ENCODE results near the gene HM13. TPM values are rescaled to one million over a fixed set of nuclear protein-coding genes. Genes with fewer than 3 reads are reported as not detected.
"Not testable (repeated sequence)": the region's sequence is repeated elsewhere in the genome, so short reads cannot be mapped to it uniquely, and the experiment has no call there.

Gene HM13
- total RNA-seq, 1 donor from 2014 or later: 53.3 TPM

DNA sequence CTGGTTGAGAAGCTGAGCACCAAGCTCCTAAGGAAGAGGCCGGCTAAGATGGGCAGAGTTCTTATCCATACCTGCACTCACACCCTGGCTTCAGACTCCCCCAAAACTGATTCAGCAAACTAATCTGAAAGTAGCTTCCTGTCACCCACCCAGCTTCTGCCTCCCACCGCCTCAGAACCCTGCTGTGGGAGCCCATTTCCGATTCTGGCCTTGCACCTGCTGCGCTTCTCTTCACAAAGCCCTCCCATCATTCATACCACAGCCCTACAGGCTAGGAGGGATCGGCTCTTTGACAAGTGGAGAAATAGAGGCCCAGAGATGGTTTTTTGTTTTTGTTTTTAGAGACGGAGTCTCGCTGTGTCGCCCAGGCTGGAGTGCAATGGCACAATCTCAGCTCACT, 28.7 kb downstream of the HM13 start:
- DNase-seq (ENCODE audit: low read depth, low spot score): no peak

DNA sequence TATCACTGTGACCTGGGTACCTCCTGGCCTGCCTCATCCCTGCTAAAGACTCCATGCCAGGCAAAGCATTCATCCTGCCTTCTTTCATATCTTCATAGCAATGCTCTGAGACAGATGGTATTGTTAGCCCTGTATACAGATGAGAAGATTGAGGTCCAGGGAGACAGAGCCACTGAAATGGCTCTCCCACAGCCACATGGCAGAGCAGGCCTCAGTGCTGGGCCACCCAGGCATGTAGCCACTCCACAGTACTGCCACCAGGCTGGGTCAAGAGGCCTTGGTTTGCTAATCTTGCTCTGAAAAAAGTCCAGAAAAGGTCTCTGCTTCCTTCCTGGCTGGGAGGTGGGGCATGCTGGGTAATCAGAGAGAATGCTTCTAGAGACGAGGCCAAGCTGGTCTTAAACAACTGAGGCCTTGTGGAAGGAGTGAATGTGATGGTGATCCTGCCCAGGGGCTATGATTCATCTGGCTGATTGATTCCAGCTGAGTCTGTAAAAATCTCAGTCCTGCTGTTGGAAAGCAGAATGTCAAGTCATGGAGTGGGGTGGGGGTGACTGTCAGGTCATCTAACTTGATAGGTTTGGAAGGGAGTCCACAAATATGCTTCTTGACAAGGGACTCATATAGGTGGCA, 29.8 kb downstream of the HM13 start:
- no peak for DNase-seq (ENCODE audit: low read depth, low spot score)

DNA sequence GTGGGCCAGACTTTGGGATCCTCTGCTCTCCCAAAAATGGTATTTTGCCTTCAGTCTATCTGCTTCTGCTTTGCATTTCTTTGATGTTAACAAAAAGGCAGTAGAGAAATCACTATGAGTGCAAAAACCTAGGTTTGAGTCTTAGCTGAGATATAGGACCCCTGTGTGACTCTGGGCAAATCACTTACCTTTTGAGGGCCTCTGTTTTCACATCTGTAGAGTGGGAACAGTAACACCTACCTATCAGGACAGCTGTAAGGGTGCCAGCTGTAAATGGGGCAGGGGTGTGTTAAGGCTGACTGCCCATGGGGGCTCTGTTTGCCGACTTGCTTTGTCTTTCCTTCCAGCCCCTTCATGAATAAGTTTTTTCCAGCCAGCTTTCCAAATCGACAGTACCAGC, 30.4 kb downstream of the HM13 start:
- DNase-seq (ENCODE audit: low read depth, low spot score): no peak

DNA sequence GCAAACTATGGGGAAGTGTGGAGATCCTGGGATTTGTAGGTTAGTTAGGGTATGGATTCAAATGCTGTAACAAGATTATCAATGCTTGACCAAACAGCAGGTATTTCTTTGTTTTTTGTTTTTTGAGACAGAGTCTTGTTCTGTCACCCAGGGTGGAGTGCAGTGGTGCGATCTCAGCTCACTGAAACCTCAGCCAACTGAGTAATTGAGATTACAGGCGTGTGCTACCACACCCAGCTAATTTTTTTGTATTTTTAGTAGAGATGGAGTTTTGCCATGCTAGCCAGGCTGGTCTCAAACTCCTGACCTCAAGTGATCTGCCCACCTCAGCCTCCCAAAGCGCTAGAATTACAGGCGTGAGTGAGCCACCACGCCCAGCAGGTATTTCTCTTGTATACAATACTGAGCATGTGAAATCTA, 31.4 kb downstream of the HM13 start:
- not testable (repeated sequence) for DNase-seq (ENCODE audit: low read depth, low spot score)

DNA sequence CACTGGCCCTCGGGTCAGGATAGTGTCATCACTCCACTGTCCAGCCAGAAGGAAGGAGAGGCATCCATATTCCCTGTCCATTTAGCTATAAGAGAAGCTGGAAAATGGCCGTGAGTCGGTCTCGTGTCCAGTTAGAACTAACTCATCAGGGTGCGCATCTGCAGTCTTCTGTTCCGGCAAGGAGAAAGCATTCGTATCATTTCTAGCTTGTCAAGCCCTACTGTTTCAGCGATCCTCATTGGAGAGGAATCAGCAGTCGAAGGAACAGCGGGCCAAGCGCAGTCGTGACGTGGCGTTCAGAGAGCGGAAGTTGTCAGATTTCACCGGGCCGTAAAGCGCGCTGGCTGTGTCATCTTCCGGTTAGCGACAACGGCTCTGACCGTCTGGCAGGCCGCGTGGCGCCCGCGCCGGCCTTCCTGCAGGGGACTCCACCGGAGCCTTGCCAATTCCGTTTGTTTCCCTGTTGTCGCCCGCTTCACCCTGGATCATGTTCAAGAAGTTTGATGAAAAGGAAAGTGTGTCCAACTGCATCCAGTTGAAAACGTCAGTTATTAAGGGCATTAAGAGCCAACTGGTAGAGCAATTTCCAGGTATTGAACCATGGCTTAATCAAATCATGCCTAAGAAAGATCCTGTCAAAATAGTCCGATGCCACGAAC, 32.9 kb downstream of the HM13 start:
- peak; percentile 77 for DNase-seq (ENCODE audit: low read depth, low spot score)

DNA sequence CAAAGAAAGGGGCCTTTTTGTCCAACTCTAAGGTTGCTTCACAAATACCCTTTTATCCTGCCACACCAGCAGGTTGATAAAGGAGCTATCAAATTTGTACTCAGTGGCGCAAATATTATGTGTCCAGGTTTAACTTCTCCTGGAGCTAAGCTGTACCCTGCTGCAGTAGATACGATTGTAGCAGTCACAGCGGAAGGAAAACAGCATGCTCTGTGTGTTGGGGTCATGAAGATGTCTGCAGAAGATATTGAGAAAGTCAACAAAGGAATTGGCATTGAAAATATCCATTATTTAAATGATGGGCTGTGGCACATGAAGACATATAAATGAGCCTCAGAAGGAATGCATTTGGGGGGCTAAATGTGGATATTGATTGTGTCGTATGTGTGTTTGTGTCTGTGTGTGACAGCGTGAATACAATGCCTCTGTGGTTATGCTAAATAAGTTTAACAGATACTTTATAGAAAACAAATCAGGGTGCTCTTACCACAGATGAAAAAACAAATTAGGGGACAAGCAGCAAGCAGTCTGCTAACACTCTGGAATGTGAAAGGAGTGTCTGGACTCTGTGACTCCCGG, 33.6 kb downstream of the HM13 start:
- no peak for DNase-seq (ENCODE audit: low read depth, low spot score)

DNA sequence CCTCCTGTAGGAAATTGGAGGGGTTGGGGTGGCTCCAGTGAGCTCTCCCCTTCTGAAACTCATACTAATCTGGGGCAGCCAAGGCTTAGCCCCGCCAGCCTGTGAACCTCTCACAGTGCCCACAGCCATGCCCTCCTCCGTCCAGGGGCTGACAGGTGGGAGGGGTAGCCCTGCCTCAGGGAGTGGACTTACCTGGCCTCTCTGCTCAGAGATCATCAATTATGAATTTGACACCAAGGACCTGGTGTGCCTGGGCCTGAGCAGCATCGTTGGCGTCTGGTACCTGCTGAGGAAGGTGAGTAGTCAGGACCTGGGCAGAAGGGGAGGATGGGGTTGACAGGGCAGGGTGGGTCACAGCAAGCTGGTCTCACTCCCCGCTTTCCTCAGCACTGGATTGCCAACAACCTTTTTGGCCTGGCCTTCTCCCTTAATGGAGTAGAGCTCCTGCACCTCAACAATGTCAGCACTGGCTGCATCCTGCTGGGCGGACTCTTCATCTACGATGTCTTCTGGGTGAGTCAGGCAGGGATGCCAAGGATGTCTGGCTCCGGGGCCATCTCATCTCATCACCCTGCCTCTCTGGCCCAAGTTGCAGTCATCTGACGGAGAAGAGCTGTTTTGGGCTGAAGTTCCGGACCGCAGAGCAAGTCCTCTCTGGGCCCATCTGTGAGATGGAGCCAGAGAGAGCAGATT, 34.7 kb downstream of the HM13 start:
- no peak for DNase-seq (ENCODE audit: low read depth, low spot score)

DNA sequence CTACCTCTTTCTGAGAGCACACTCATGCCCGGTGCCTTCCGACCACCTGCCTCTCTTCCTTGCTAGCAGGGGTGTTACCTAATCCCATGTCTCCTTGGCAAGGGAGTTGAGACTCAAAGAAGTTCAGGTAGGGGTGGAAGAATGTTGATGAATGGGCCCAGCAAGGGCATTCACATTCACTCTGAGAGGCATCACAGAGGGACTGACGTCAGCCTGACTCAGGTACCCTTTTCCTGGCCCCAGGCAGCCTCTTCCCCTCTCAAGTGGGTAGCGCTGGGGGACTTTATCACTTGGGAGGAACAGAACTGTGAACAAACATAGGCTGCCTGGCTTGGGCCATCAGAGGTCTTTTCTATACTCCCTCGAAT, 35.3 kb downstream of the HM13 start:
- DNase-seq (ENCODE audit: low read depth, low spot score): no peak

DNA sequence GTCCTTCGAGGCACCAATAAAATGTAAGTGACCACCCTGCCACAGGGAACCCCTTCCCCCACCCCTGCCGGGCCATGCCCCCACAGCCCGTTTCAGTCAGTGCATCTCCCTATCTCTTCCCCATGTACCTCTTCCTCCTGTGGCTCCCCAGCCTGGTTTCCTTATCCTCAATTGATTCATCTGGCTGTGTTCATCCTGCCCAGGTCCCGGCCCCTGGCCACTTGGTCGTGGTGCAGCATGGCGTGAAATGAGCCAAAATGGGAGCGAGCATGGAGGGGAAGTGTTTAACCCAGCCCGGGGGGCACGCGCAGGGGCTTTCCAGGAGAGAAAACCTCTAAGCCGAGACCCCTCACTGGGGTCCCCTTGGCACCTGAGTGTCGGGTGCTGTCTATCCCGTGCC, 35.9 kb downstream of the HM13 start:
- no peak for DNase-seq (ENCODE audit: low read depth, low spot score)

DNA sequence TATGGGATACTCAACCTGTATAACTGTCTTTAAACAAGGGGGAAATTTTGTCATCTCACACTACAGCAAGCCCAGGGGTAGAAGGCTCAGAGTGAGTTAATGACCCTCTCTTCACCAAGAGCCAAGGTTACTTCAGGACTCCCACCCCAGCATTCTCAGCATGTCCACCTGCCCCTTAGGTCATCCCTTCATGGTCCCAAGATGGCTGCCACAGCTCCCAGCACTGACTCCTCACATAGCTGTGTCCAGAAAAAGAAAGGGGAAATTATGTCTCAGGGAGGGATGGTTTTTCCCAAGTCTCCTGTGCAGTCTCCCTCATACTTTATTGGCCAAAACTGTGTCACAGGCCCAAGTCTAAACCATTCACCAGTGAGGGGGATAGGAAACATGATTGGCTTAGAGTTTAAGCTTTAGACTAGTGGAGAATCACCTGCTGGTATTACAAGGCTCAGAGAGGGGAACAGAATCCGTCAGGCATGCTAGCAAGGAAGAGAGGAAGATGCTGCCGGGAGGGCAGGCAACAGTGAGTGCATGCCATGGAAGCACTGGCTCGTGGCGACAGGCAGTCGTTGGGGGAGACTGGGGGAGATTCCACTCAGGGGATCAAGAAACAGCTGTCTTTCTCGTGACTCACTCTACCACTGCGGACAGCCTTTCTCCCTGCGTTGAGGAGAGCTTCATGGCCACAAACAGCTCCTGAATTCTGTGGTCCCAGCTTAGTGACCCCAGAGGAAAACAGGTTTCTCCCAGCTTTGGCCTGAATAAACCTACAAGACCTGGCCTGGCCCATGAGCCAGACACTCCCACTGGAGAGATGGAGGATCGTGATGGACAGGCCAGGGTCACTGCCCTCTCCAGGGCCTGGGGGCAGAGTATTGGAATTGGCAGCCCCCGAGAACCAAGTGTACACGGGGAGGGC, 37.2 kb downstream of the HM13 start:
- no peak for DNase-seq (ENCODE audit: low read depth, low spot score)

DNA sequence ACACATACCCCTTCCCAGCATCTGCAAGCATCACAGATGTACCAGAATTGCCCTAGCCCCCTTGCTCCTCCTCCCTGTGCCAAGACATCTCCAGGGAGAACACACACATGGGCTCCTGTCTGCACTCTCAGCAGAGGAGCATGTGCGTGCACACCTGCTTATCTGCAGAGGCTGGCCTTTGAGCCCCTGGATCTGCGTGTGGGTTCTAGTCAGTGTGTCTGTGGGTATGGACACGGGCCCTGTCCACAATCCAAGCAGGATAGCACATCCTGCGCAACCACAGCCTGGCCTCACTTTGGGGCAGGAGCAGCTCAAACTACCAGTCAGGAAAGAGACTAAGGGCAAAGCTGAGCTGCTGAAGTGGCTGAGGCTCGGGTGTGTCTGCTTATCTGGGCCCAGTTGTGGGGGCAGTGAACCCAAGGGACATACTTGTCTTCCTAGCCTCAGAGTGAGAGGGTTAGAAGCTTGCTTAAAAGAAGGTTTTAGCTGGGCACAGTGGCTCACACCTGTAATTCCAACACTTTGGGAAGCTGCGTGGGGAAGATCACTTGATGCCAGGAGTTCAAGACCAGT, 41.0 kb downstream of the HM13 start:
- no peak for DNase-seq (ENCODE audit: low read depth, low spot score)

DNA sequence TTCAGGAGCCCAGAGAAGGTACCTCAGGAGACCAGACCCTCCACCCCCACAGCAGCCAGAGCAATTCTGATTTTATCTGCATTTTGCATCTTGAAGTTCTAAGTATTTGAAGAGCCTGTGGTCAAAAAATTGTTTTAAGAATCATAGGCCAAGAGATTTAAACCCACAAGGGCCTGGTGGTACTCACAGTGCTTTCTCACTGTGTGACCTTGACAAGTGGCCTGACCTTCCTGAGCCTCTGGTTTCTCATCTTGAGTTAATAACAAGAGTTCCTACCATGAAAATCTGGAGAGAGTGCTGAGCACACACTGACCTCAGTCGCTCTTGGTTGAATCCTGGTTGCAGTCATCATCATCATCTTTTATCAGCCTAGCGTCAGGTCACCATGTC, 45.5 kb downstream of the HM13 start:
- no peak for DNase-seq (ENCODE audit: low read depth, low spot score)

DNA sequence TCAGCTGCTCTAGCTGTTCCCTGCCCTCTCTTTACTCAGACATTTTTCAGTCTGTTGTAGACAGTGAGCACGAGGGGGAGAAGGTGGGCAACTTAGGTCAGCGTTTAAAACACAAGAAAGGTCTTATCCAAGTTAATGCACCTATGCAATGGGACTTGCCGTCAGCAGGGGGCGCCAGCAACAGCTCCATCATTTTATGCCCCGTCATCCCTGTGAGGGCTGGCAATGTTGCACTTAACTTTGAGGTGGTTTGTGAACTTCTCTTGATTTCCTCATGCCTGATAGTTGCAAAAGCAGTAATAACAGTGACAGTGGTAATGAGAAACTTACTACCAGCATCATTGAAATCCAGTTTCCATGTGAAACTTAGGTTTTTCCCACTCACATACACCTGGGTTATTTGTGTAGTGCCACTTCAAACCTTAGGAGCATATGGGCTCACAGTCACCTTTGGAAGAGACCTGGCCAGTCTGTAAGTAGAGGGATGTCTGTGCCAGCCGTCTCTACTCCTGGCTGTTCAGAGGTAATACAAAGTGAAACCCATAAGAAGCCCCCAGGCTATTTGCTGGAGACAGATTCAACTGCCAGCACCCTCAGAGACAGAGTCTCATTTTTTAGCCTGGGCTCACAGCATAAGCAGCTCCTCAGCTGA, 46.0 kb downstream of the HM13 start:
- no peak for DNase-seq (ENCODE audit: low read depth, low spot score)

DNA sequence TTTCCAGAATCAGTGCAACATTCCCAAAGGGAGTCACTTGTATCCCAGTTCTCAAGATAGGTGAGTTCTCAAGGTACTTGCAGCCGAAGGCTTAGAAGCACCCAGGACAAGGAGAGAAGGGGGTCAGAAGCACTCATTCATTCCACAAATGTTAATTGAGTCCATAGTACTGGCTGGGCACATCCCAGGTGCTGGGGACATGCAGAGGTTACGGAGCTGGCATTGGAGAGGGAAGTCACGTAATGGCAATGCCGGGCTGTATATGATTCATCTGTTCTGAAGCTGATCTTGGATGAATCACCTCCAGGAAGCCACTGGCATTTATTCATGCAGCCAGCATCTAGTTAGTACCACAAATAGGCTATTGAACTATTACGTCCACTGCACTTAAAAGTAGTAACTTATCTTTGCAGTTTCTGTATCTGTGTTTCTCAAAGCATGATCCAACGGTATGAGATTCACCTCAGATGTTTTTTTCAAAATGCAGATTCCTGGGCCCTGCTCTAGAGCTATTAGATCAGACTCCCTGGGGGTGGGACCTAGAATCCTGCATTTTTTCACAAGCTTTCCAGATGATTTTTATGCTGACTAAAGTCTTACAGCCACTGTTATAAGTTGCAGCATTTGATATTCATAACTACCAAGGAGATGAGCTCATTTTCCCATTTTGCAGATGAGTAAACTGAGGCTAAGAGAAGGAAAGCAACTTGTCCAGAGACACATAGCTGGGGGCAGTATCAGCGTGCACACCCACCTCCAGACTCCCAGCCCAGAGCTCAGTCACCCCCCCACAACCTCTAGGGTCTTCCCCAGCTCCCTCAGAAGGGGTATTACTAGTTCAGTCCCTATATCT, 46.7 kb downstream of the HM13 start:
- peak; percentile 91 for DNase-seq (ENCODE audit: low read depth, low spot score)

DNA sequence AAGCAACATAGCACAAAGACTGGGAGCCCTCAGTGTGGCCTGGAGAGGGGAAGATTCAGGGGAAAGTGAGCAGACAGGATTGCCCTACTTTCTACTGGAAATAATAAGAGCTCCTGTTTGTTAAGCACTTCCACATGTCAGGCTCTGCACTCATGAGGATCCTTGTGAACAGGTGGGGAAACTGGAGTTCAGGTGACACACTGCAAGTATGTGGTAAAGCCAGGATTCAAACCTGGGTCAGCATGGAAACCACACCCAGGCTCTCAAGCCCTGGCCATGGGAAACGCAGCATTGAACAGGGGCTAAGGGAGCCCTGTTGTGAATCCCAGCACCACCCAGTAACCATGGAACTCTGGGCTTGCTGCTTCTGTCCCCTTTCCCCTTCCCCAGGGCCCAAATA, 48.0 kb downstream of the HM13 start:
- no peak for DNase-seq (ENCODE audit: low read depth, low spot score)

DNA sequence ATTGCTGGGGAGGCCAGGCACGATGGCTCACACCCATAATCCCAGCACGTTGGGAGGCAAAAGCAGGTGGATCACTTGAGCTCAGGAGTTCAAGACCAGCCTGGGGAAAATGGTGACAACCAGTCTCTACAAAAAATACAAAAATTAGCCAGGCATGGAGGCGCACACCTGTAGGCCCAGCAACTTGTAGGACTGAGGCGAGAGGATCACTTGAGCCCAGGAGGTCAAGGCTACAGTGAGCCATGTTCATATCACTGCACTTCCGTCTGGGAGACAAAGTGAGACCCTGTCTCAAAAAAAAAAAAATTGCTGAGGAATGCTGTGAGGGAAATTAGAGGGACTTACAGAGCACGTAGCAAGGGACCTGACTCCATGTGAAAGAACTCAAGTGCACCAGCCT, 50.0 kb downstream of the HM13 start:
- DNase-seq (ENCODE audit: low read depth, low spot score): no peak

DNA sequence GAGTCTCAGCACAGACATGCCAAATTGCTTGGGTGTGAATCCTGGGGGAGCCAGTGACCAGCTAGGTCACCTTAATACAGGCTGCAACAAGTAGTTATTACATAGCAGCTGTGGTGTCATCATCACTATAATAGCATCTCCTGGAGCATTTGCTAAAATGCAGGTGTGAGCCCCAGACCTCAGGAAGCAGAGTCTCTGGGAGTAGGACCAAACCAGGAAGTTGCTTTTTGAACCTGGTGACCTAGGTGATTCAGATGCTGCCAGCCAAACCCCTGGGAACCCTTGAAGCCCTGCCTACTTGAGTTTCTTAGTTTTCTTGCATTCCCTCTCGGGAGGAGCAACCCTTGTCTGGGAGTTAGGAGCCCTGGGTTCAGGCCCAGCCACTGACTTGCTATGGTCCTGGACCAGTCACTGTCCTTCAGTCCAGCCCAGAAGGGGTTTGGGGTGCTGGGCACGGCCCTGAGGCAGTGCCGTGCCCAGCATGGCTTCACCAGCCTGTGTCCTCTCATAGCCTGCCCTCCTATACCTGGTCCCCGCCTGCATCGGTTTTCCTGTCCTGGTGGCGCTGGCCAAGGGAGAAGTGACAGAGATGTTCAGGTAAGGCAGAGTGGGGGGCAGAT, 51.6 kb downstream of the HM13 start:
- no peak for DNase-seq (ENCODE audit: low read depth, low spot score)

DNA sequence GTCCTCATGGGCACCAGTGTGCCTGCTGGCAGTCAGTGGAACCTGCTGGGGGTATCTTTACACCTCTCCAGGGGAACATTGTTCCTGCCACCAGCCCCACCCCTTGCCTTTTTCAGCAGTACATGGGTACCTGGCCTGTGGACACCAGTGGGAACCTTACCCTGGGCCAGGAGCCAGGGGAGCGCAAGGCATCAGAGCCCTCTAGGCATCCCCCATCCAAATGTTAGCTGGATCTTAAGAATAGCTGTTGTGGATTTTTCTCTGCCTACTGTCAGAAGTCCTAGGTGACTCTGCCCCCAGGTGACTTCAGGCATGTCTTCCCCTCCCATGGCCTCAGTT, 52.0 kb downstream of the HM13 start:
- no peak for DNase-seq (ENCODE audit: low read depth, low spot score)

DNA sequence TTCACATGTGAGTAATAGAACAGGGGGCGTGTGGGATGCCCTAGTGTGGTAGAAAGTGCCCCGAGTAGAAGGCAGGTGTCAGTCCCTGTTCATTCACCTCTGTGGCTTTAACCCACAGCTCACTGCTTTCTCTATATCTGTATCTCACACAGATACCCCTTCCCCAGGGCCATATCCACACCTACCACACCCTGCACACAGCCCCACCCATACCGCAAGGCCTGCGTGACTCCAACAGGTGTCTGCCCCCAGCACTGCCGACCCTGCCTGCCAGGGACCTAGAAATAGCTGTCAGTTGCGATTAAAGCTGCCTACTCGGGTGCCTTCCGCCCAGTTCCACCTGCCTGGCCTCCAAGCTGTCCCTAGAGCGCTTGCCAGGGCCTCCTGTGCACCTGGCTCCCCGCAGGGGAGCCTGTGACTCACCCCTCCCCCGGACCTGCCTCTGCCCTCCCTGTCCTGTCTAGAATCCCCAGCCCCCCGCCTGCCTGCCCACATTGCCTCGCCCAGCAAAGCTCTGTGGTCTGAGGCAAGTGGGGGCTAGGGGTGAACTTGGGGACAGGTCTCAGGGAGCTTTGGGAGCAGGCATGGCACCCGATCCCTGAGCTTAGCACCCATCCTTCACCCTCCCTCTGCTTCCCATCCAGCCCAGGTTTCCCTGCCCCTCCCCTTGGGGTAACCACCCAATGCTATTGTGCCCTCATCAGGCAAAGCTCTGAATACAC, 52.6 kb downstream of the HM13 start:
- DNase-seq (ENCODE audit: low read depth, low spot score): no peak

Data from pulmonary artery endothelial cell (primary cell).